ENCODE measurements around the gene GKN1. TPM values are rescaled to one million over a fixed set of nuclear protein-coding genes. Genes with fewer than 3 reads are reported as not detected.

The GKN1 gene
- total RNA-seq, 1 experiment from 2014 or later = not detected

GRCh38 chr2:68994864-68995263 is 20.4 kb downstream of the GKN1 start:
- TF ChIP-seq CTCF (conservative IDR thresholded peaks at IDR 0.05; ENCODE audit: low read depth, low read length) (no peak), EZH2 (IDR thresholded peaks at IDR 0.05; ENCODE audit: borderline replicate concordance, low read depth, low read length, poor library complexity, severe bottlenecking) (no peak)
- ChIA-PET CTCF (interaction anchor here (0.5 kb wide), 1 partner anchor 751 kb away, joined by 3 read pairs; no protein-coding TSS in a partner anchor), POLR2A (ENCODE audit: low non-redundant PET) (no interaction called here)
- no TSS peak for BruUV-seq (replicated peaks)
- DNase-seq (ENCODE audit: low spot score) = no peak
- no peaks in the 10 kb centered on the region for H3K9me3 ChIP-seq (ENCODE audit: low read depth, low read length, poor library complexity, severe bottlenecking)
- H3K36me3 ChIP-seq (ENCODE audit: insufficient read depth, low read length, poor library complexity, severe bottlenecking) = no peaks in the 10 kb centered on the region
- intact Hi-C loops (cut with micrococcal nuclease; ENCODE audit: unreplicated experiment) = no loop called here
- H3K27ac ChIP-seq (ENCODE audit: low read depth, low read length, poor library complexity, severe bottlenecking) = no peak overlapping the region
- no peaks in the 10 kb centered on the region for H3K4me1 ChIP-seq (ENCODE audit: insufficient read depth, low read length, poor library complexity, severe bottlenecking)
- H3K4me3 ChIP-seq (ENCODE audit: low read depth, low read length, poor library complexity, severe bottlenecking) = no peak overlapping the region
- H3K27me3 ChIP-seq (replicated peaks; ENCODE audit: insufficient read depth, low read depth, low read length, poor library complexity) = no peaks in the 10 kb centered on the region

GRCh38 chr2:68995916-68996315 is 21.5 kb downstream of the GKN1 start:
- ChIA-PET CTCF (no interaction called here), POLR2A (ENCODE audit: low non-redundant PET) (no interaction called here)
- peaks cover 5% of the 10 kb centered on the region for H3K9me3 ChIP-seq (ENCODE audit: low read depth, low read length, poor library complexity, severe bottlenecking)
- no TSS peak for BruUV-seq (replicated peaks)
- no peaks in the 10 kb centered on the region for H3K36me3 ChIP-seq (ENCODE audit: insufficient read depth, low read length, poor library complexity, severe bottlenecking)
- no peaks in the 10 kb centered on the region for H3K4me1 ChIP-seq (ENCODE audit: insufficient read depth, low read length, poor library complexity, severe bottlenecking)
- no peaks in the 10 kb centered on the region for H3K27me3 ChIP-seq (replicated peaks; ENCODE audit: insufficient read depth, low read depth, low read length, poor library complexity)
- intact Hi-C loops (cut with micrococcal nuclease; ENCODE audit: unreplicated experiment) = no loop called here
- H3K27ac ChIP-seq (ENCODE audit: low read depth, low read length, poor library complexity, severe bottlenecking) = no peak overlapping the region
- no peak for TF ChIP-seq EZH2 (IDR thresholded peaks at IDR 0.05; ENCODE audit: borderline replicate concordance, low read depth, low read length, poor library complexity, severe bottlenecking)
- no peak for TF ChIP-seq CTCF (conservative IDR thresholded peaks at IDR 0.05; ENCODE audit: low read depth, low read length)
- no peak overlapping the region for H3K4me3 ChIP-seq (ENCODE audit: low read depth, low read length, poor library complexity, severe bottlenecking)
- no peak for DNase-seq (ENCODE audit: low spot score)

GRCh38 chr2:68997401-68997800 is 23.0 kb downstream of the GKN1 start:
- peaks cover 10% of the 10 kb centered on the region for H3K9me3 ChIP-seq (ENCODE audit: low read depth, low read length, poor library complexity, severe bottlenecking)
- no peaks in the 10 kb centered on the region for H3K36me3 ChIP-seq (ENCODE audit: insufficient read depth, low read length, poor library complexity, severe bottlenecking)
- TF ChIP-seq EZH2 (IDR thresholded peaks at IDR 0.05; ENCODE audit: borderline replicate concordance, low read depth, low read length, poor library complexity, severe bottlenecking) (no peak), CTCF (conservative IDR thresholded peaks at IDR 0.05; ENCODE audit: low read depth, low read length) (no peak)
- no peaks in the 10 kb centered on the region for H3K27me3 ChIP-seq (replicated peaks; ENCODE audit: insufficient read depth, low read depth, low read length, poor library complexity)
- H3K4me3 ChIP-seq (ENCODE audit: low read depth, low read length, poor library complexity, severe bottlenecking) = no peak overlapping the region
- ChIA-PET POLR2A (ENCODE audit: low non-redundant PET) (no interaction called here), CTCF (no interaction called here)
- no peak overlapping the region for H3K27ac ChIP-seq (ENCODE audit: low read depth, low read length, poor library complexity, severe bottlenecking)
- no peaks in the 10 kb centered on the region for H3K4me1 ChIP-seq (ENCODE audit: insufficient read depth, low read length, poor library complexity, severe bottlenecking)
- no peak for DNase-seq (ENCODE audit: low spot score)
- intact Hi-C loops (cut with micrococcal nuclease; ENCODE audit: unreplicated experiment) = no loop called here
- BruUV-seq (replicated peaks) = no TSS peak

Measured in A673 (cell line).